ENCODE results near the gene FTCD.
"Not testable (repeated sequence)": the region's sequence is repeated elsewhere in the genome, so short reads cannot be mapped to it uniquely, and the experiment has no call there.

The FTCD gene

DNA sequence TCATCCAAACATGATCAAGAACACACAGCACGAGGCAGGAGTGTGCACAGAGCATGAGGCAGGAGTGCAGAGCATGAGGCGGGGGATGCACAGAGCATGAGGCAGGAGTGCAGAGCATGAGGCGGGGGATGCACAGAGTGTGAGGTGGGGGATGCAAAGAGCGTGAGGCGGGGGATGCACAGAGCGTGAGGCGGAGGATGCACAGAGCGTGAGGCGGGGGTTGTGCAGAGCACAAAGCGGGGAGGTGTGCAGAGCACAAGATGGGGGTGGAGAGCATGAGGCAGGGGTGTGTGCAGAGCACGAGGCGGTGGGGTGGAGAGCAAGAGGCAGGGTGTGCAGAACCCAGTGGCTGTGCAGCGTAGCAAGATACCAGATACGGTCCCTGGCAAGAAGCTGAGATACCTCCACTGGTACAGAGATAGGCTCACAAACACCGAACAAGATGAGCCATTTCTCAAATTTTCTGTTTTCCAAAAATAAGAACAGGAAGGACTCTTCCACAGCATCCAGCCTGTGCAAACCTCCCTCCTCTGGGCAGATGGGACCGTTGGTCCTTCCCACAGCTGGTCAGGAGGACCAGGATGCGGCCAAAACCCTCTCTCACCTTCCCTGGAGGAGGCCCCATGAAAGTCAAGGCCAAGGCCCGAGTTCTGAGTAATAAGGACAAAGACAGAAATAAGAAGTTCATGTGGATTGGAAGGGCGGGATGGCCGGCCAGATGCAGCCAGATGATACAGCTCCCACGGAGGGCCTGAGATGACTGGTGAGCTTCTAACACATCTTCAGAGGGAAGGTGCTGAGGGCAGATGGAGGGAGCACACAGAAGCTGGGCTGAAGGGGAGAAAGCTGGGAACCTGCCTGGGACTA, 16.9 kb upstream of the FTCD start:
- DNase-seq: no peak

DNA sequence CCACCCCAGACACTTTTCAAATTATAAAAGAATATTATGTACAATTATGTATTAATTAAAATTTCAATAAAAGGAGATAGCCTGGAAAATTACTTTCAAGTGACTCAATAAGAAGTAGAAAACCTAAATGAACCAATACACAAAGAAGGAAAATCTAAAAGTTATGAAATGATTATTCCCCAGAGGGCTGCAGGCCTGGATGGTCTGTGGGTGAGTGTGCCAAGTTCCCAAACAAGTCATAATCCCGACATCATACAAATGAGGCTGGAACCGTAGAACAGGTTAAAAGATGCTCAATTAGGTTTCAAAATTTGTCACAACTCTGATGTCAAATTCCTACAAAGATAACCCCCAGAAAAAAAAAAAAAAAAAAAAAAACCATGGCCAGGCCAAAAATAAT, 16.2 kb upstream of the FTCD start:
- DNase-seq: no peak

DNA sequence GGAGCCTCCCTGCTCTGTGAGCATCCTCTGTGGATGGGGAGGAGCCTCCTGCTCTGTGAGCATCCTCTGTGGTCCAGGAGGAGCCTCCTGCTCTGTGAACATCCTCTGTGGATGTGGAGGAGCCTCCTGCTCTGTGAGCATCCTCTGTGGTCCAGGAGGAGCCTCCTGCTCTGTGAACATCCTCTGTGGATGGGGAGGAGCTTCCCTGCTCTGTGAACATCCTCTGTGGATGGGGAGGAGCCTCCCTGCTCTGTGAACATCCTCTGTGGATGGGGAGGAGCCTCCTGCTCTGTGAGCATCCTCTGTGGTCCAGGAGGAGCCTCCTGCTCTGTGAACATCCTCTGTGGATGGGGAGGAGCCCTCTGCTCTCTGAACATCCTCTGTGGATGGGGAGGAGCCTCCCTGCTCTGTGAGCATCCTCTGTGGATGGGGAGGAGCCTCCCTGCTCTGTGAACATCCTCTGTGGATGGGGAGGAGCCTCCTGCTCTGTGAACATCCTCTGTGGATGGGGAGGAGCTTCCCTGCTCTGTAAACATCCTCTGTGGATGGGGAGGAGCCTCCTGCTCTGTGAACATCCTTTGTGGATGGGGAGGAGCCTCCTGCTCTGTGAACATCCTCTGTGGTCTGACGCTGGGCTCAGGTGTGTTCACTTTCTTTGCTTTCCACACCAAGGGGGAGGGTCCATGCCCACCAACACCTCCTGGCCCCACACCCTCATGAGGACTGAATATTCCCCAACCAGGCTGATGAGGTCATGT, 15.2 kb upstream of the FTCD start:
- DNase-seq: not testable (repeated sequence)

DNA sequence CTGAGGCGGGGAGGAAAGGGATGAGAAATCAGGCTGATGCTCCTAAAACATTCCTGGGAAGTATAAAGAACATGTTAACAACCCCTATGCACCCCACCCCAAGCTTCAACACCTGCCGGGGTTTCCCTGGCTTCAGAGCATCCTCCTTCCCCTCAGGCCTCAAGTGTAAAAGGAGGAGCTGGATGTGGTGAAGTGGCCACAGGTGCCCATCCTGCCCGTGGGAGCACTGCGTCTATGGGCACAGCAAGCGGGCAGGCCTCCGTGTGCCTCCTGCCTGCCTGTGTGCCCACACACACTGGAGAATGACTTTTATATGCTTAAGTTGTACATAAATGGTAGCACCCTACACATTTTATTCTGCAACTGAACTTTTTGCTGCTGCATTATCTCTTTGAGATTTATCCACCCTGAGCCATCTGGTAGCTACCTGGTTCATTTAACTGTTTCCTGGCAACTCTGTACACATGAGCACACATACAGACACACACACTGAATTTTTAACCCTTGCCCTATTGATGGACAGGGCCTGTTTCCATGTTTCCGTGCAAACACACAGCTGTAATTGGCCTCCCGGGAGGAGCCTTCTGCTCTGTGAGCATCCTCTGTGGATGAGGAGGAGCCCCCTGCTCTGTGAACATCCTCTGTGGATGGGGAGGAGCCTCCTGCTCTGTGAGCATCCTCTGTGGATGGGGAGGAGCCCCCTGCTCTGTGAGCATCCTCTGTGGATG, 13.4 kb upstream of the FTCD start:
- no peak for DNase-seq

DNA sequence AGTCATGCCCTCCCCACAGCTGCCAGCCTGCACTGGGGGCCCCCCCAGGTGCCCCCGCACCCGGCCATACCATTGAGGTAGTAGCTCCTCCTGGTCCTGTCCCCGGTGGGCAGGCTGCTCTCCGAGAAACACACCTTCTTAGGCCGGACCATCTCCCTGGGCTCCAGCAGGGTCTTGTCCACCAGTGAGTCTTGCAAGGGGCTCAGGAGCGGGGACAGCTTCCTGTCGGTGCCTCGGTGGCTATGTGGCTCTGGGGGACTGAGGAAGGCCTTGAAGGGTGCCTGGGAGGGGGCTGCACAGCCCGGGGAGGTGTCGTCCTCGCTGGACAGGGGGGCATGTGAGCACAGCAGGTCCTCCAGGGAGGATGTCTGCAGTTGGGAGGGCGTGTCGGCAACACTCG, 12.9 kb upstream of the FTCD start:
- no peak for DNase-seq

DNA sequence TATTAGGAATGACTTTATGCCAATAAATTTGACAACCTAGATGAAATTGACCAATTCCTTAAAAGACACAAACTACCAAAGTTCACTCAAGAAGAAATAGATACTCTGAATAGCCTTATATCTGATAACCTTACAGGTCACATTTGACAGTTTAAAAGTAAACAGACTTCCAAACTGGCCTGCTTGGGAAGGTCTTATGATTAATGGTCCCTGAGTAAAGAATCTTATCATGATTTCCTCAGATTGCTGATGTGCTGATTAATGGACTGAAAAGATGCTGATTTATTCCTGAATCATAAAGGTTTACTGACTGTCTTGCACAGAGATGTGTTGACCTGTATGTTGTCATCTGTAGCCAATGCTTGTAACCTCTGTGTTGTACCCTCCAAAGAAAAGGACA, 9.7 kb upstream of the FTCD start:
- no peak for DNase-seq

DNA sequence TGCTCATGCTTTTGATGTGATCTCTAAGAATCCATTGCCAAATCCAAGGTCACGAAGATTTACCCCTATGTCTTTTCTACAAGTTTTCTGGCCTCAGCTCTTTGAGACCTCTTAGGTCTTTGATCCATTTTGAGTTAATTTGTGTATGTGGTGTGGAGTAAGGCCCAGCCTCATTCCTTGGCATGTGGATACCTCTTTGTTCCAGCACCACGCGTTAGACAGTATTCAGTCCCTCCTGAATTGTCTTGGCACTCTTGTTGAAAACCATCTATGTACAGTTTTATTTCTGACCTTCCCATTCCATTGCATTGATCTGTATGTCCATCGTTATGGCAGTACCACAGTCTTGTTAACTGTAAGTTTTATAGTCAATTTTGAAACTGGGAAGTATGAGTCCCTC, 8.0 kb upstream of the FTCD start:
- no peak for DNase-seq

DNA sequence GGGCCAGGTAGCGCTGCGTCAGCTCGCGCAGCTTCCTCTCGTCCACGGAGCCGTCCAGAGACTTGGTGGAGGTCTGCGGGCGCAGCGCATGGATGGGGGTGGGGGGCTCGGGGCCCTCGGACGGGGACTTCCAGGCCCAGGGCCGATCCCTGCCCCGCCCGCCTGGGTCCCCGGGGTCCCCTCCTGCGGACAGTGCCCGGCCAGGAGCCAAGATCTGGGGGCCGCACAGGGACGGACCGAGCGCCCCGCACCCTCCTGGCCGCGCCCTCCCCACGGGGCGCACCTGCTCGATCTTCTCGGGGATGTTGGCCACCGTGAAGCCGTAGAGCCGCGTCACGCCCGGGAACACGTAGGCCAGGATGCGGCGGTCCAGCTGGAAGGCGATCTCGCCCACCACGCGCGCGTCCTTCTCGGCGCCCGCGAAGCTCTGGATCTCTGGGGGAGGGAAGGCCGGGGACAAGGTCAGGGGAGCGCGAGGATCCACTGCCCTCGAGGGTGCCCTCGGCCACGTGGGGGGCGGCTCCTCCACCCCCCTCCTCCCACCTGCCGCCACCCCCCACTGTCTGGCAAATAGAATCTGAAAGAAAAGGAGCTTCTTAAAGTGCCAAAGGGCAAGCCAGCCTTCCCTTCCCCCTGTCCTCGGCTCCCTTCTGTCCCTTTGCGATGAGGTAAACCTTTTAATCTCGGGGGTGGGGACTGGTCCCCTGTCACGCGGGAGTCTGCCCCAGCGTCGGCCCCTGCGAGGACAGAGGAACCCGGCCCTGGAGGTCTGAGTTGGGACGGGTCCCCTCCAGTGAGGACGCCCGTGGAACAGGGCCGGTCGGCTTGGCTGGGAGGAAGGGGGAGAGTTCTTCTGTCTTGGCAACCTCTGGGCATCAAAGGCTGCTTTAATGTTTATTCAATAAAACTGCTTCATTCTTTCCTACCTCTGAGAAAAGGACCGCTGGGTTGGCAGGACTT, 6.5 kb upstream of the FTCD start:
- DNase-seq: no peak

DNA sequence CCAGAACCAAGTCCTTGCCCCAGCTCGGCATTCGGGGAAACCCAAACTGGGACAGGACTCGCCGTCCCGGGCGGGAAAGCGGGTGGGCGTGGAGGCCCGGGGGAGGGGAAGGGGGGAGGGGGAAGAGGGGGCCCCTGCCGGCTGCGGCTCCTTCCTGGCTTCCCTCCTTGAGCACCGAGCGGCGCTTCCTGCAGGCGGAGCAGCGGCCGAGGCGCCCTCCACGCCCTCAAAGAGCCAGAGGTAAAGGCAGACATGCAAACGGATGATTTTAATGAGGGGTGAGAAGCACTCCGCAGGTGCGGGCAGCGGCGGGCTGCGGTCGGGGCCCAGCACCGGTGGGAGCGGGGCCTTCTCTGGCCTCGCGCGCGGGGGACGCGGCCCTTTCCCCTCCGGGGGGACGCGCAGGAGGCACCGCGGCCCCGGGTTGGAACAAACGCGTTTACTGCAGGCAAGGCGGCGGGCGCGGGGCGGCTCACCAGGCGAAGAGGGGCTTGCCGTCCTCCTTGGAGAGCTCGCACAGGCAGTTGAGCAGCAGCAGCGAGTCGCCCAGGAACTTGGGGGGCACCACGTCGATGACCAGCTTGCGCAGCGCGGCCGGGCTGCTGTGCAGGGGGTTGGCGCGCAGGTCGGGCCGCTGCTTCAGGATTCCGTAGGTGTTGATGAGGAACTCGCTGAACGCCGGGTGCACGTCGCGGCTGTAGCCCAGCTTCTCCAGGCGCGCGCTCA, 5.7 kb upstream of the FTCD start:
- DNase-seq: no peak

DNA sequence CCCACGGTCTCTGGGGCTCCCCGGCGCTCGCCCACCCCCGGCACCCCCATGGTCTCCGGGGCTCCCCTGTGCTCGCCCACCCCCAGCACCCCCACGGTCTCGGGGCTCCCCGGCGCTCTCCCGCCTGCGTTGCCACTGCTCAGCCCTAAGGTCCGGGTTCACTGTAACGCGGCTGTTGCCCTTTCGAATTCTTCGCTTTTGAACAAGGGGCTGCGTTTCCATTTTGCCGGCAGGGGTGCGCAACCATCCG, 5.2 kb upstream of the FTCD start:
- no peak for DNase-seq

DNA sequence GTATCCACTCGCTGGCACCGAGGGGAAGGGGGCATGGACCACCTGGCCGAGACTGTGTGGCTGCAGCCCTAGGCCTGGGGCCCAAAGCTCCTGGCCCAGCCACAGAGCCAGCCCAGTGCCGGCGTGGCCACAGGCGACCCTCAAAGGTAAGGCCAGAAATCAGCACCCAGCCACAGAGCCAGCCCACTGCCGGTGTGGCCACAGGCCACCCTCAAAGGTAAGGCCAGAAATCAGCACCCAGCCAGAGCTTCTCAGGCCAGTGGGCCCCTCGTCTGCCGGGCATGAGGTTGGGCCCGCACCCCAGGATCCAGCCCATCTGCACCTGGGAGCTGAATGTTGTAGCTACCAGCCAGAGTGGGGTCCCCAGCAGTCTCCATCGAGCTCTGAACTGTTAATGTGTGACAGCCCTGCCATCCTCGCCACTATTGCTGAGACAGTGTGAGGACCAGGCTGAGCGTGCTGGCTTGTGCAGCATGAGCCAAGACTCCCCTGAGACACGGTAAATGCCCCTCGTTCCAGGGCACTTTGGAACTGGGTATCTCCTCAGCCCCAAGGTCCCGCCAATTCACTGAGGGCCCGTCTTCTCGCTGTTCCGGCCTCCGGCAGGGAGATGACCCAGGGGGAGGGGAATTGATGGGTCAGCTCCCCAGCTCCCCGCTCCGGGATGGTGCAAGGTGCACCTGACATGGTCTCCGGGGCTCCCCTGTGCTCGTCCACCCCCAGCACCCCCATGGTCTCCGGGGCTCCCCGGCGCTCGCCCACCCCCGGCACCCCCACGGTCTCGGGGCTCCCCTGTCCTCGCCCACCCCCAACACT, 4.7 kb upstream of the FTCD start:
- no peak for DNase-seq

DNA sequence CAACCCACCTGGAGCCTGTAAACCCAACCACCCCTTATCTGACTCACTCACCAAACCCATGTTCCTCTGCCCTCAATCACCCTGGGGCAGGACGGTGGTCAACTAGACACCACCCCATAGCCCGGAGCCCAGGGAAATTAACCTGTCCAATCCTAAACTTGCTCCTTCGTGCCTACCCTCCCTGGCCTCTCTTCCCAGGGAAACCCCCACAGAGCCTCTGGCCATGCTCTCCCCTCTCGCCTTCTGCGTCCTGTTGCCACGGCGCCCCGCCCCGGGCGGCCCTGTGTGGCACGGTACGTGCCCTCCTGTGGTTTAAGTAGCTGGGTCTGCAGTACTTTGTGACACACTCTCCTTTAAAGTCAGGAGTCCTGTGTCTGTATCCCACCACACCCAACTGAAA, 4.0 kb upstream of the FTCD start:
- no peak for DNase-seq

DNA sequence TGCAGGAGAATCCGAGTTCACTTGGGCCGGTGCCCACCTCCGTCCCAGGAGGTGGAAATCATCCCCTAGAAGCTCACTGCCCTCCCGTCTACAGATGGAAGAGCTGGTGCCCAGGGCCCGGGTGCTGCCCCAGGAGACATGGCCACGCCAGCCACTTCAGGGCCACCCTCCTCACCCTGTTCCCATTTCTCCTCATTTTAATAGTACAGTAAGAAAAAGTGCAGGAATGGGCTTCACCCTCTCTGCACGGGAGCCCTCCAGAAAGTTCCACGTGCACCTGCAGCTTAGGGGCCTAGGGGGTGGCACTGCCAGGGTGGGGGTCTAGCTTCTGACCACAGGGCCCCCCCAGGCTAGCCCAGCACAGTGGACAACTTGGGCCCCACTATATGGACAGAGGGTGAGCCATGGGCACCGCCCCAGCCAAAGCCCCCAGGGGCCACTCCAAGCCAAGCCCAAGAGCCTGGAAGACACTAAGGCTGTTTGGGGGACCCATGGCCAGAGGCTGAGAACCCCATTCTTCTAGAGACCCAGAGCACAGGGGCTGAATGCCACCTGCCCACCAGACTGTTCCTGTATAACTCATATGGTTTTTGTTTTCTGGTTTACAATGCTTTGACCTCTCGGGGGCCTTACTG, 3.4 kb upstream of the FTCD start:
- no peak for DNase-seq

DNA sequence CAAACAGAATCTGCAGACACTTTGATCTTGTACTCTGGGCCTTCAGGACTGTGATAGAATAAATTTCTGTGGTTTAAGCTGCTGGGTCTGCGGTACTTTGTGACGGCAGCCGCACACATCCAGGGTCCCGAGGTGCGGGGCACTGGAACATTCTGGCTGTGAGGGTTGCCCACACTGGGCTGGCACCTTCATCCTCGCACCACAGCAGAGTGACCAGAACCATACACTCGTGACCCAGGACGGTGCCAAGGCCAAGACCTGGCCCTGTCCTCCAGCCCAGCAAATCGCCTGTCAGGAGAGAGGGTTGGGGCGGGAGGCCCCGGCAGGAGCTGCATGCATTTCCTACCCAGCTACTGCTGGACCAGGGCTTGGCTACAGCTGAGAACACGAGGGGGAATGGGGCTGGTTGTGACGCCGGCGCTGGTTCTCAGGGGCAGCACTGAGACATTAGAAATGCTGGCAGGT, 2.6 kb upstream of the FTCD start:
- DNase-seq: no peak

DNA sequence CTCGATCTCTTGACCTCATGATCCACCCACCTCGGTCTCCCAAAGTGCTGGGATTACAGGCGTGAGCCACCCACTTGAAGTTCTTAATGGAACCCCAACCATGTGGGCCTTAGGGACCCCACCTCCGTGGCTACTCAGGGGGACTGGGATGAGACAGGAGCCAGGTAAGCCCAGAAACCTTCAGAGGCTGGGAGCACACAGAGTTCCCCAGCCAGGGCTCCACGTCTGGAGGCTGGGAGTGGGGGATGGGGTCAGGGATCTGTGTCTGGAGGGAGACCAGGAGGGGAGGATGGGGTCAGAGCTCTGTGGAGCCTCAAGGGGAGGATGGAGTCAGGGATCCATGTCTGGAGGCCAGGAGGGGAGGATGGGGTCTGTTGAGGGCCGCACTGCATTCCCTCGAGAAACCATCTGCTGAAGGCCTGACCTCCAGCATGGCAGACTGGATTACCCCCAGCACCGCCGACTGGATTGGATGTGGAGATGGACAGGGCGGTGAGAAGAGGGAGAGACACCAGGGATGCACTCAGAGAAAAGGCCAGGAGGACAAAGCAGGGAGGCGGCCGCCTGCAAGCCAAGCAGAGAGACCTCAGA, 2.1 kb upstream of the FTCD start:
- no peak for DNase-seq

DNA sequence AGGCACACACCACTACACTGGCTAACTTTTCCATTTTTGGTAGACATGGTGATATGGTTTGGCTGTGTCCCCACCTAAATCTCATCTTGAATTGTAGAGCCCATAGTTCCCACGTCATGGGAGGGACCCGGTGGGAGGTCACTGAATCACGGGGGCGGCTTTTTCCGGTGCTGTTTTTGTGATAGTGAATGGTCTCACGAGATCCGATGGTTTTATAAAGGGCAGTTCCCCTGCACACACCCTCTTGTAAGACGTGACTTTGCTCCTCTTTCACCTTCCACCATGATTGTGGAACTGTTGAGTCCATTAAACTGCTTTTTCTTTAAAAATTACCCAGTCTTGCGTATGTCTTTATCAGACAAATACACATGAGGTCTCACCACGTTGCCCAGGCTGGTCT, 1.3 kb upstream of the FTCD start:
- no peak for DNase-seq

DNA sequence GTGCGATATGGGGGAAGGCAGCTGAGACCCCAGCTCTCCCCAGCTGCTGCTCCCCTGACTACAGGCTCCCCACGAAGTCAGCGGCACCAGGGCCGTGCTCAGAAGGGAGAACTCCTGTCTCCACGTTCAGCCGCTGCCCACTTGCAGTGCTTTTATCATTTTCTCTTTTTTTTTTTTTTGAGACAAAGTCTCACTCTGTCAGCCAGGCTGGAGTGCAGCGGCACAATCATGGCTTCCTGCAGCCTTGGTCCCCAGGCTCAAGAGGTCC, 933 bp upstream of the FTCD start:
- DNase-seq: no peak

DNA sequence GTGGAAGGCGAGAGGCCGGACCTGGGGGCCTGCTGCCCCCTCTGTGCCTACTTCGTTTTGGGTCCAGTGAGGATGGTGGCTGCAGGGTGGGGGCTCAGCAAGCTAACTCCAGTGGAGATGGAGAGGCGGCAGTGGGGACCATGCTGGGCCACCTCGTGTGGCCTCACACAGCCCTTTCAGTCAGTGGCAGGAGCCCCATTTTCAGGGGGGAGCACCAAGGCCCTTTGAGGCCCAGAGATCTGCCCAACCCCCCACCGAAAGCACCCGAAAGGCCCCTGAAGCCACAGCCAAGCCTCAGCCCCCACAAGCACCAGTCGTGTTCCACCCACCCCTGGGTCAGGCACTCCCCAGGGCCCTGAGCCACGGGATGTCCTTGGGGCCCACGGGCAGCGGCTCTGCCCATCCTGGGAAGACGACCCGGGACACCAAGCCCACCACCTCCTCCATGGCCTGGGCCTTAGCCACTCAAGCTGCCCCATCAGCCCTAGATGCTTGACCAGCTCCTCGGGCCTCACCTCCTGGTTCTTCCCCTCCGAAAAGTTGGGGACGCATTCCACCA, 345 bp downstream of the FTCD start:
- DNase-seq: no peak

DNA sequence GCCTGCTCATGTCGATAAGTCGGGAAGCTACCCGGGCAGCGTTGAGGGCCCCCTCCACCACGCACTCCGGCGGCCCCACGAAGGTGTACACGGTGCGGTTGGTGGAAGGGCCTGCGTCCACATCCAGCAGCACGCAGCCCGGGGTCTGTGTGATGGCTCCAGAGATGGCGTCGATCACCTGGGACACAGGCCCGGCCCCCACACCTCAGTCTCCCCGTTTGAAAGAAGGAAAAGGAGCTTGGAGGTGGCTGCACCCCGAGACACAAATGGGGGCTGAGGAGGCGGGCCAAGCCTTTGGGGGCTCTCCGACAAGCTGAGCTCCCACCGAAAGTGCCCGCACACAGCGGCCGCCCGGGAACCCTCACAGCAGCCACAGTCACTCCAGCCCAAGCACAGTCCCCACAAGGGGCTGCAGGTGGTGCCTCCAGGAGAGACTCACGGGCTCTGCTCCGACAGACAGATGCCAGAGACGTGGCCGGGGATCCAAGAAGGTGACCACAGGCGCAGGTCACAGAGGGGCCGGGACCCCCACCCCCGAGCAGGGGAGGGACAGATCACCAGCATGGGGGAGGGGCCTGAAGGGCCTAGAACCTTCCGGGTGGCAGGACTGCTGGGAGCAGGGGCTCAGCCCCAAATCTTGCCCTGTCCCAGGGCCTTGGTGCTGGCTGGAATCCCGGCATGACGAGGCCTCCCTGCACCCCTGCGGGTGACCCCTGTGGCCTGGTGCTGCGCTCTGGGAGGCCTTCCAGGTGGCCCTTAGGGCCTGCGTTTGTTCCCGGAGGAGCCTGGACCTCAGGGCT, 1.0 kb downstream of the FTCD start:
- no peak for DNase-seq

Data from right kidney (tissue), 1 donor.